GM23248 (cell line): ENCODE measurements around the gene CLEC4G. TPM values are rescaled to one million over a fixed set of nuclear protein-coding genes. Genes with fewer than 3 reads are reported as not detected.

Experiments
- DNase-seq: peaks from one replicate; pipeline ENCODE4 v3.0.0-alpha.2; 2015
- H2AFZ ChIP-seq: fragments of 200-600 bp; sonication (generic); 2 replicates; pipeline ENCODE4 v1.6.1; 2016; ENCODE audit warnings: antibody characterized with exemption
- H3F3A ChIP-seq: fragments of 200-600 bp; sonication (generic); 2 replicates; pipeline ENCODE4 v1.6.1; 2016; ENCODE audit warnings: mild to moderate bottlenecking, antibody characterized with exemption, mixed run types; ENCODE audit not compliant: insufficient read depth
- H3K27ac ChIP-seq: fragments of 200-600 bp; sonication (generic); 2 replicates; pipeline ENCODE4 v1.5.1; 2016; ENCODE audit warnings: mild to moderate bottlenecking
- H3K27me3 ChIP-seq: fragments of 200-600 bp; sonication (generic); replicated peaks from 2 replicates; pipeline ENCODE4 v1.6.1; 2016; ENCODE audit warnings: mild to moderate bottlenecking; ENCODE audit not compliant: insufficient read depth
- H3K36me3 ChIP-seq: fragments of 200-600 bp; sonication (generic); 2 replicates; pipeline ENCODE4 v1.6.1; 2016; ENCODE audit warnings: low read depth, mild to moderate bottlenecking
- H3K4me1 ChIP-seq: fragments of 200-600 bp; sonication (generic); 2 replicates; pipeline ENCODE4 v1.6.1; 2016; ENCODE audit warnings: mild to moderate bottlenecking; ENCODE audit not compliant: insufficient read depth
- H3K4me2 ChIP-seq: fragments of 200-600 bp; sonication (generic); one replicate; pipeline ENCODE4 v1.6.1; 2016; ENCODE audit warnings: mild to moderate bottlenecking; ENCODE audit not compliant: unreplicated experiment
- H3K4me3 ChIP-seq: fragments of 200-600 bp; sonication (generic); 2 replicates; pipeline ENCODE4 v1.5.1; 2016; ENCODE audit warnings: mild to moderate bottlenecking
- H3K79me2 ChIP-seq: fragments of 200-600 bp; sonication (generic); 2 replicates; pipeline ENCODE4 v1.6.1; 2016; ENCODE audit warnings: mild to moderate bottlenecking; ENCODE audit not compliant: insufficient read depth
- H3K9ac ChIP-seq: fragments of 200-600 bp; sonication (generic); 2 replicates; pipeline ENCODE4 v1.6.1; 2016; ENCODE audit warnings: mild to moderate bottlenecking
- H3K9me2 ChIP-seq: fragments of 200-600 bp; sonication (generic); 2 replicates; pipeline ENCODE4 v1.6.1; 2016; ENCODE audit warnings: mixed run types, mild to moderate bottlenecking, moderate library complexity; ENCODE audit not compliant: insufficient read depth
- H3K9me3 ChIP-seq: fragments of 200-600 bp; sonication (generic); one replicate; pipeline ENCODE4 v1.6.1; 2017; ENCODE audit warnings: low read depth
- H4K20me1 ChIP-seq: fragments of 200-600 bp; sonication (generic); 2 replicates; pipeline ENCODE4 v1.6.0; 2016; ENCODE audit not compliant: insufficient read depth
- EZH2 ChIP-seq: fragments of 200-600 bp; sonication (generic); IDR thresholded peaks from 2 replicates; pipeline ENCODE4 v1.6.1; 2018; ENCODE audit warnings: antibody characterized with exemption, mild to moderate bottlenecking; ENCODE audit not compliant: insufficient read depth, poor library complexity, severe bottlenecking
- EZH2phosphoT487 ChIP-seq: fragments of 200-600 bp; sonication (generic); IDR thresholded peaks from 2 replicates; pipeline ENCODE4 v1.6.1; 2018; ENCODE audit warnings: antibody characterized with exemption, moderate library complexity, mild to moderate bottlenecking, low read depth; ENCODE audit not compliant: insufficient read depth
- WGBS, 2 experiments: methylation state at CpG; one replicate each; pipeline ENCODE4 v1.1.6; 2015 to 2017; ENCODE audit warnings: low lambda C conversion rate in 2 of 2, low coverage in 1 of 2; ENCODE audit errors: missing lambda C conversion rate in 2 of 2; 5-methylcytosine and 5-hydroxymethylcytosine counted together
- in situ Hi-C: fragments of 300-500 bp; cut with MboI; formaldehyde crosslinking; loops from 2 replicates; pipeline ENCODE4 v1.15.0; 2020
- polyA plus RNA-seq: library from polyadenylated mRNA; unstranded; fragments of >200 nt; fragmentation: Nextera tagmentation; extraction: Ambion mirVana; gene quantifications from 2 replicates; pipeline ENCODE4 v1.2.1, GENCODE V29; 2016
- total RNA-seq: library from RNA; depleted of rRNA; stranded (reverse); fragments of >200 nt; shearing (Covaris generic); gene quantifications from 2 replicates; pipeline ENCODE4 v1.2.3, GENCODE V29; 2014

CLEC4G gene
- total and polyA plus RNA-seq, 2 experiments from 2014 or later, result not detected

- 36 to 41% methylated on average over 10 to 12 of the region's 12 CpGs for WGBS, 2 experiments
Observed at GRCh38 chr19:7744871-7745650, 13.2 kb upstream of the CLEC4G start.

DNA sequence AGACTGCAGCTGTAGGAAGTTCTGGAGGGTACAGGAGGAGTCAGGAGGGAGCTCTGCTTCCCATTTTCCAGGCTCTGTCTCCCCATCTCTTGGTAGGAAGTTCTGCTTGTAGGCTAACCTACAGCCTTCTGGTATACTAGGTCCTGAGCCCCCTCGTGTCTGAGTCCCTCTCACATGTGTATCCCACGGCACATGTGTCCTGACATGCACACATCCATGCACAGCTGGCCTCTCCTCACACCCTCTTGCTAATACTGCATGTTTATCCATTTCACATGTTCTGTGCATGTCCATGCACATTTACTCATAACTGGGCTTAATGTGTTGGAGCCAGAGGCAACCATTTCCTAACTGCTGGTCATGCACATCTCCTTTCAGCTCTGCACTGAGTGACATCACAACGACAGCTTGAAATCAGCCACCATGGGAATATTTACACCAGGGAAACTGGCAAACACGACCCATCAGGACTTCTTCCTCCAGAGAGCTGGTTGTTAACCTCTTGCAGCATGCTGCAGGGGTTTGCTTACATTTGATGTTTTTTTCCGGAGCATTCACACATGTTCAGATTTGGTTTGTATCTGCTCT is 12.4 kb upstream of the CLEC4G start:
- Histone ChIP-seq H2AFZ (no peak overlapping the region), H3K36me3 (no peaks in the 10 kb centered on the region)

More at GRCh38 chr19:7744871-7745650, 13.2 kb upstream of the CLEC4G start:
- Histone ChIP-seq H3K4me2 (no peak overlapping the region), H3K9me3 (no peaks in the 10 kb centered on the region), H2AFZ (no peak overlapping the region), H3K27ac (no peak overlapping the region), H3K9me2 (no peaks in the 10 kb centered on the region), H3K4me3 (no peak overlapping the region), H3K9ac (no peak overlapping the region), H3K36me3 (no peaks in the 10 kb centered on the region), H3F3A (no peaks in the 10 kb centered on the region), H3K79me2 (no peaks in the 10 kb centered on the region), H3K4me1 (no peaks in the 10 kb centered on the region), H4K20me1 (no peaks in the 10 kb centered on the region), H3K27me3 (peaks cover 38% of the 10 kb centered on the region)
- TF ChIP-seq EZH2 (no peak), EZH2phosphoT487 (no peak)
- DNase-seq, result no peak
- in situ Hi-C loops, result no loop called here

DNA sequence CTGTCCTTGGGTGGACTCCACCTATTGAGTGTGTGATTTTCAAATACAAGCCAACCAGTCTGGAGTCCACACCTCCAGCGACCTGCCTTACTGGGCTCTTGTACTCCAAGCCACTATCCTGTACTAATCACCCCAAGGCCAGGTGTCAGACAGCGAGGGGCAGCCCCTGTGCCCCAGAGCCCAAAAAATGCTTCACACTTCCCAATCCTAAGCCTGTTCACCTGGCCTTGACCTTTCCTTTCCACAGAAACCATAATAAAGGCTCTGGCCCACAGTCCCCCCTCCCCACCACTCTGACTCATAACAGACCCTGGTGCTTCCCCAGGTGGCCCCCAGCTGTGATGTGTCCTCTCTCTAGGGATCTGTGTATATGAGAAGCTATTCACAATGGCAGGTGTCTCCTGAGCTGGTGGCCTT is 11.5 kb upstream of the CLEC4G start:
- no peak overlapping the region for H3K27ac ChIP-seq
- H4K20me1 ChIP-seq, result no peaks in the 10 kb centered on the region
- TF ChIP-seq EZH2, result no peak
- TF ChIP-seq EZH2phosphoT487, result no peak
- H3K4me2 ChIP-seq, result no peak overlapping the region
- 12 to 15% methylated on average over 2 of the region's 2 CpGs for WGBS, 2 experiments
- no peaks in the 10 kb centered on the region for H3F3A ChIP-seq
- no peaks in the 10 kb centered on the region for H3K9me2 ChIP-seq
- H3K36me3 ChIP-seq, result no peaks in the 10 kb centered on the region
- no peak overlapping the region for H3K4me3 ChIP-seq
- in situ Hi-C loops, result no loop called here
- no peaks in the 10 kb centered on the region for H3K4me1 ChIP-seq
- no peaks in the 10 kb centered on the region for H3K9me3 ChIP-seq
- DNase-seq, result no peak
- no peak overlapping the region for H2AFZ ChIP-seq
- H3K9ac ChIP-seq, result no peak overlapping the region
- peaks cover 45% of the 10 kb centered on the region for H3K27me3 ChIP-seq
- H3K79me2 ChIP-seq, result no peaks in the 10 kb centered on the region

More for the DNA sequence above, 12.4 kb upstream of the CLEC4G start:
- no peak for DNase-seq
- in situ Hi-C loops, result no loop called here
- Histone ChIP-seq H3K9me3 (no peaks in the 10 kb centered on the region), H4K20me1 (no peaks in the 10 kb centered on the region), H3K79me2 (no peaks in the 10 kb centered on the region), H3K4me2 (no peak overlapping the region), H3K9ac (no peak overlapping the region), H3K4me3 (no peak overlapping the region), H3K27ac (no peak overlapping the region), H3K9me2 (no peaks in the 10 kb centered on the region), H3K27me3 (peaks cover 45% of the 10 kb centered on the region), H3F3A (no peaks in the 10 kb centered on the region), H3K4me1 (no peaks in the 10 kb centered on the region)
- no peak for TF ChIP-seq EZH2
- TF ChIP-seq EZH2phosphoT487, result no peak
- 28% methylated on average over 5 of the region's 5 CpGs for WGBS, 2 experiments

- no peak overlapping the region for H3K27ac ChIP-seq
- no peaks in the 10 kb centered on the region for H3K9me2 ChIP-seq
- no peaks in the 10 kb centered on the region for H3K9me3 ChIP-seq
- H3K9ac ChIP-seq, result no peak overlapping the region
- no peak overlapping the region for H3K4me3 ChIP-seq
- in situ Hi-C loops, result no loop called here
- no peaks in the 10 kb centered on the region for H3F3A ChIP-seq
- no peak overlapping the region for H3K4me2 ChIP-seq
- H3K79me2 ChIP-seq, result no peaks in the 10 kb centered on the region
- no peaks in the 10 kb centered on the region for H4K20me1 ChIP-seq
- DNase-seq, result no peak
- H3K27me3 ChIP-seq, result peaks cover 45% of the 10 kb centered on the region
- no peaks in the 10 kb centered on the region for H3K4me1 ChIP-seq
- H2AFZ ChIP-seq, result no peak overlapping the region
- WGBS, 2 experiments, result 43 to 48% methylated on average over 11 of the region's 11 CpGs
- TF ChIP-seq EZH2 (no peak), EZH2phosphoT487 (no peak)
- no peaks in the 10 kb centered on the region for H3K36me3 ChIP-seq
Observed at GRCh38 chr19:7742991-7743390, 11.1 kb upstream of the CLEC4G start.
